GM23338 (cell line): Measurements from ENCODE around the gene FBXL17. TPM values are rescaled to one million over a fixed set of nuclear protein-coding genes. Genes with fewer than 3 reads are reported as not detected.

ENCODE experiments used
- ATAC-seq: fragments of 200-7000 bp; cut with Tn5 transposase; 3 replicates; pipeline ENCODE4 v1.9.1; 2020
- DNase-seq: peaks from one replicate; pipeline ENCODE4 v3.0.0-alpha.2; 2015; ENCODE audit warnings: low spot score
- H2AFZ ChIP-seq: fragments of 200-600 bp; sonication (generic); 2 replicates; pipeline ENCODE4 v1.8.0; 2016; ENCODE audit warnings: antibody characterized with exemption, mild to moderate bottlenecking, moderate library complexity
- H3F3A ChIP-seq: fragments of 200-600 bp; sonication (generic); replicated peaks from 2 replicates; pipeline ENCODE4 v1.8.0; 2017; ENCODE audit warnings: antibody characterized with exemption, mixed run types, low read depth
- H3K27ac ChIP-seq: fragments of 200-600 bp; sonication (generic); 2 replicates; pipeline ENCODE4 v1.6.1; 2016; ENCODE audit warnings: low read depth
- H3K27me3 ChIP-seq: fragments of 200-600 bp; sonication (generic); 2 replicates; pipeline ENCODE4 v1.8.0; 2016; ENCODE audit warnings: mild to moderate bottlenecking, mixed run types, moderate library complexity; ENCODE audit not compliant: insufficient read depth
- H3K36me3 ChIP-seq: fragments of 200-600 bp; sonication (generic); 2 replicates; pipeline ENCODE4 v1.8.0; 2016; ENCODE audit warnings: mild to moderate bottlenecking; ENCODE audit not compliant: insufficient read depth
- H3K4me1 ChIP-seq: fragments of 200-600 bp; sonication (generic); 2 replicates; pipeline ENCODE4 v1.8.0; 2016; ENCODE audit warnings: mild to moderate bottlenecking, moderate library complexity; ENCODE audit not compliant: insufficient read depth
- H3K4me2 ChIP-seq: fragments of 200-600 bp; sonication (generic); 2 replicates; pipeline ENCODE4 v1.7.1; 2017; ENCODE audit warnings: mixed run types
- H3K4me3 ChIP-seq: fragments of 200-600 bp; sonication (generic); 2 replicates; pipeline ENCODE4 v1.6.1; 2016; ENCODE audit warnings: mixed run types
- H3K79me2 ChIP-seq: fragments of 200-600 bp; sonication (generic); replicated peaks from 2 replicates; pipeline ENCODE4 v1.8.0; 2017; ENCODE audit warnings: mild to moderate bottlenecking; ENCODE audit not compliant: insufficient read depth
- H3K9me2 ChIP-seq: fragments of 200-600 bp; sonication (generic); 2 replicates; pipeline ENCODE4 v1.8.0; 2017; ENCODE audit not compliant: insufficient read depth
- H4K20me1 ChIP-seq: fragments of 200-600 bp; sonication (generic); replicated peaks from 2 replicates; pipeline ENCODE4 v1.8.0; 2017; ENCODE audit warnings: mild to moderate bottlenecking; ENCODE audit not compliant: insufficient read depth
- H3K27ac Mint-ChIP-seq: 2 replicates; pipeline ENCODE4 v1.8.0; 2020; ENCODE audit warnings: inconsistent platforms, mild to moderate bottlenecking, moderate library complexity, mixed read lengths
- H3K27me3 Mint-ChIP-seq: 3 replicates; pipeline ENCODE4 v1.8.0; 2022; ENCODE audit warnings: low read depth, mild to moderate bottlenecking, moderate library complexity, mixed read lengths, inconsistent platforms; ENCODE audit not compliant: insufficient read depth, poor library complexity
- H3K36me3 Mint-ChIP-seq: 3 replicates; pipeline ENCODE4 v1.8.0; 2021; ENCODE audit warnings: low read depth, mild to moderate bottlenecking, inconsistent platforms, moderate library complexity, mixed read lengths
- H3K4me1 Mint-ChIP-seq: 3 replicates; pipeline ENCODE4 v1.8.0; 2020; ENCODE audit warnings: mild to moderate bottlenecking, inconsistent platforms, mixed read lengths
- H3K4me3 Mint-ChIP-seq: 3 replicates; pipeline ENCODE4 v1.8.0; 2021; ENCODE audit warnings: moderate library complexity, mild to moderate bottlenecking, inconsistent platforms, mixed read lengths
- H3K9me3 Mint-ChIP-seq: 3 replicates; pipeline ENCODE4 v1.8.0; 2020; ENCODE audit warnings: moderate library complexity, mild to moderate bottlenecking, inconsistent platforms, mixed read lengths
- CREB1 ChIP-seq: fragments of 250-450 bp; sonication (Bioruptor Pico); IDR thresholded peaks from 2 replicates; pipeline ENCODE4 v1.5.0; 2020; ENCODE audit warnings: low read depth, mild to moderate bottlenecking, moderate library complexity
- EZH2 ChIP-seq: fragments of 200-600 bp; sonication (generic); IDR thresholded peaks from one replicate; pipeline ENCODE4 v1.8.0; 2017; ENCODE audit warnings: antibody characterized with exemption, mild to moderate bottlenecking, low read depth; ENCODE audit not compliant: unreplicated experiment
- EZH2phosphoT487 ChIP-seq: fragments of 200-600 bp; sonication (generic); IDR thresholded peaks from one replicate; pipeline ENCODE4 v1.8.1; 2018; ENCODE audit warnings: antibody characterized with exemption; ENCODE audit not compliant: unreplicated experiment
- JUNB ChIP-seq: IDR thresholded peaks from one replicate; pipeline ENCODE4 v1.6.1; 2016; ENCODE audit warnings: antibody characterized with exemption; ENCODE audit not compliant: unreplicated experiment
- NANOG ChIP-seq: IDR thresholded peaks from 2 replicates; pipeline ENCODE4 v1.6.1; 2016; ENCODE audit warnings: antibody characterized with exemption, borderline replicate concordance
- POLR2AphosphoS5 ChIP-seq: IDR thresholded peaks from 2 replicates; pipeline ENCODE4 v1.6.1; 2016; ENCODE audit warnings: antibody characterized with exemption, low read depth
- STAT1 ChIP-seq: IDR thresholded peaks from one replicate; pipeline ENCODE4 v1.6.1; 2016; ENCODE audit warnings: antibody characterized with exemption; ENCODE audit not compliant: unreplicated experiment
- ZNF114 ChIP-seq: fragments of 250-450 bp; sonication (Bioruptor Pico); IDR thresholded peaks from 2 replicates; pipeline ENCODE4 v1.5.0; 2020; ENCODE audit warnings: mild to moderate bottlenecking, moderate library complexity
- ZNF331 ChIP-seq: fragments of 250-450 bp; sonication (Bioruptor Pico); IDR thresholded peaks from 2 replicates; pipeline ENCODE4 v1.5.0; 2020; ENCODE audit warnings: low read depth, mild to moderate bottlenecking, moderate library complexity
- polyA plus RNA-seq: library from polyadenylated mRNA; unstranded; fragments of >200 nt; fragmentation: Nextera tagmentation; extraction: Ambion mirVana; gene quantifications from 2 replicates; pipeline ENCODE4 v1.2.1, GENCODE V29; 2016
- total RNA-seq: library from RNA; depleted of rRNA; stranded (reverse); fragments of >200 nt; shearing (Covaris generic); gene quantifications from 2 replicates; pipeline ENCODE4 v1.2.3, GENCODE V29; 2014
- TF ChIP-seq, protein P1 (sequence below), 2 experiments: fragments of 200-600 bp in 1 of 2; sonication (generic) in 1 of 2; conservative IDR thresholded peaks; 2 replicates each; pipeline versions ENCODE4 v1.5.1 to v1.6.1; 2016 to 2017; ENCODE audit warnings: antibody characterized with exemption in 2 of 2, low read depth in 2 of 2, mild to moderate bottlenecking in 2 of 2, moderate library complexity in 1 of 2
- TF ChIP-seq, protein P2 (sequence below): IDR thresholded peaks from 2 replicates; pipeline ENCODE4 v1.6.1; 2016; ENCODE audit warnings: antibody characterized with exemption
- TF ChIP-seq, protein P3 (sequence below): fragments of 250-450 bp; sonication (Bioruptor Pico); IDR thresholded peaks from 2 replicates; pipeline ENCODE4 v1.5.0; 2020; ENCODE audit warnings: mild to moderate bottlenecking, moderate library complexity

The FBXL17 gene
- total and polyA plus RNA-seq, 2 experiments from 2014 or later = 2.0 to 2.7 TPM

DNA sequence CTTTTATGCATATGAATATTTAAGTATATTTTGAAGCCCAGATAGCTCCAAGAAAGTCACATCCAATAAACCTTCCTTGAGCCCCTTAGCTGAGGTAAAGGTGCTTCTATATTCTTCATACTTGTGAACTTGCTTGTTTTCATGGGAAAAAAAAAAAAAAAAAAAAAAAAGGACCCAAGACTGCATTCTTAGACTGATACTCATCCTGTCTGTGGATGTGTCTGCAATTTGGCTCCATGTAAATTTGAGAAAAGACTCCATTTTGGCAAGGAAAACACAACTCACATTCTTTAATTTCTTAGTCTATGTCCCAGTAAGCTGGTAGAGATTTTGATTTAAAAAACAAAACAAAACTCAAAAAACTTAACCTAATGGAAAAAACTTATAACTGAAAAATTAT, 238.3 kb downstream of the FBXL17 start:
- no peak overlapping the region for H3K27ac Mint-ChIP-seq
- H3K27me3 Mint-ChIP-seq = no peaks in the 10 kb centered on the region
- Histone ChIP-seq H3K4me1 (no peaks in the 10 kb centered on the region), H3K36me3 (no peaks in the 10 kb centered on the region), H2AFZ (no peak overlapping the region), H4K20me1 (no peaks in the 10 kb centered on the region), H3K4me3 (no peak overlapping the region), H3K4me2 (no peak overlapping the region), H3F3A (no peaks in the 10 kb centered on the region), H3K9me2 (no peaks in the 10 kb centered on the region), H3K27me3 (no peaks in the 10 kb centered on the region), H3K79me2 (no peaks in the 10 kb centered on the region), H3K27ac (no peak overlapping the region)
- H3K4me1 Mint-ChIP-seq = no peaks in the 10 kb centered on the region
- ATAC-seq (no peak), DNase-seq (no peak)
- H3K4me3 Mint-ChIP-seq = no peak overlapping the region
- no peak for TF ChIP-seq STAT1
- TF ChIP-seq, protein P1, sequence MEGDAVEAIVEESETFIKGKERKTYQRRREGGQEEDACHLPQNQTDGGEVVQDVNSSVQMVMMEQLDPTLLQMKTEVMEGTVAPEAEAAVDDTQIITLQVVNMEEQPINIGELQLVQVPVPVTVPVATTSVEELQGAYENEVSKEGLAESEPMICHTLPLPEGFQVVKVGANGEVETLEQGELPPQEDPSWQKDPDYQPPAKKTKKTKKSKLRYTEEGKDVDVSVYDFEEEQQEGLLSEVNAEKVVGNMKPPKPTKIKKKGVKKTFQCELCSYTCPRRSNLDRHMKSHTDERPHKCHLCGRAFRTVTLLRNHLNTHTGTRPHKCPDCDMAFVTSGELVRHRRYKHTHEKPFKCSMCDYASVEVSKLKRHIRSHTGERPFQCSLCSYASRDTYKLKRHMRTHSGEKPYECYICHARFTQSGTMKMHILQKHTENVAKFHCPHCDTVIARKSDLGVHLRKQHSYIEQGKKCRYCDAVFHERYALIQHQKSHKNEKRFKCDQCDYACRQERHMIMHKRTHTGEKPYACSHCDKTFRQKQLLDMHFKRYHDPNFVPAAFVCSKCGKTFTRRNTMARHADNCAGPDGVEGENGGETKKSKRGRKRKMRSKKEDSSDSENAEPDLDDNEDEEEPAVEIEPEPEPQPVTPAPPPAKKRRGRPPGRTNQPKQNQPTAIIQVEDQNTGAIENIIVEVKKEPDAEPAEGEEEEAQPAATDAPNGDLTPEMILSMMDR (conservative IDR thresholded peaks at IDR 0.05; ENCODE audit: low read depth in 2 of 2) = no peak
- TF ChIP-seq, protein P2, sequence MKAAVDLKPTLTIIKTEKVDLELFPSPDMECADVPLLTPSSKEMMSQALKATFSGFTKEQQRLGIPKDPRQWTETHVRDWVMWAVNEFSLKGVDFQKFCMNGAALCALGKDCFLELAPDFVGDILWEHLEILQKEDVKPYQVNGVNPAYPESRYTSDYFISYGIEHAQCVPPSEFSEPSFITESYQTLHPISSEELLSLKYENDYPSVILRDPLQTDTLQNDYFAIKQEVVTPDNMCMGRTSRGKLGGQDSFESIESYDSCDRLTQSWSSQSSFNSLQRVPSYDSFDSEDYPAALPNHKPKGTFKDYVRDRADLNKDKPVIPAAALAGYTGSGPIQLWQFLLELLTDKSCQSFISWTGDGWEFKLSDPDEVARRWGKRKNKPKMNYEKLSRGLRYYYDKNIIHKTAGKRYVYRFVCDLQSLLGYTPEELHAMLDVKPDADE = no peak
- no peaks in the 10 kb centered on the region; the same call in 2 of the 3 replicates for H3K9me3 Mint-ChIP-seq
- no peaks in the 10 kb centered on the region for H3K36me3 Mint-ChIP-seq

DNA sequence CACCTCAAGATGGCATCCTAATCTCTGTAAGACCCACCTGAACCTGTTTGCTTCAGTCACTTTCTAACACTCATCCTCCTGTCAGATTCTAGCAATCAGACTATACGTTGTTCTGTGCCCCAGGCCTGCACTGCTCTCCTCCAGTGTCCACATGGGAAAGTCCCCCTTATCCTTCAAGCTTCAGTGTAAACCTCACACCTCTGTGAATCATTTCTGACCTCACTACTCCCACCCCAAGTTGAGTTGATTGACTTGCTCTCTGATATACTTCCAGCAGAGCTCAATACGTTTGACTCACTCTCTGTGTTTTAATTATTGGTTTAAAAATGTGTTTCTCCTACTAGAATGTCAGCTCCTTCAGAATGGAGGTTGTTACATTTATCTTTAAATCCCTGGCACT, 240.2 kb downstream of the FBXL17 start:
- H3K27me3 ChIP-seq = no peaks in the 10 kb centered on the region
- Mint-ChIP-seq H3K36me3 (no peaks in the 10 kb centered on the region), H3K27ac (no peak overlapping the region), H3K9me3 (no peaks in the 10 kb centered on the region; the same call in 2 of the 3 replicates), H3K4me1 (no peaks in the 10 kb centered on the region), H3K4me3 (no peak overlapping the region), H3K27me3 (no peaks in the 10 kb centered on the region)
- H3K9me2 ChIP-seq = no peaks in the 10 kb centered on the region
- ATAC-seq (no peak), DNase-seq (no peak)
- H3F3A ChIP-seq = no peaks in the 10 kb centered on the region
- H3K4me2 ChIP-seq = no peak overlapping the region
- H3K79me2 ChIP-seq = no peaks in the 10 kb centered on the region
- no peaks in the 10 kb centered on the region for H3K36me3 ChIP-seq
- H3K4me1 ChIP-seq = no peaks in the 10 kb centered on the region
- H3K27ac ChIP-seq = no peak overlapping the region
- no peak overlapping the region for H3K4me3 ChIP-seq
- no peak overlapping the region for H2AFZ ChIP-seq
- no peaks in the 10 kb centered on the region for H4K20me1 ChIP-seq
- no peak for TF ChIP-seq ZNF331 (CRISPR knock-in tag)
- TF ChIP-seq, protein P2 = no peak
- TF ChIP-seq, protein P3, sequence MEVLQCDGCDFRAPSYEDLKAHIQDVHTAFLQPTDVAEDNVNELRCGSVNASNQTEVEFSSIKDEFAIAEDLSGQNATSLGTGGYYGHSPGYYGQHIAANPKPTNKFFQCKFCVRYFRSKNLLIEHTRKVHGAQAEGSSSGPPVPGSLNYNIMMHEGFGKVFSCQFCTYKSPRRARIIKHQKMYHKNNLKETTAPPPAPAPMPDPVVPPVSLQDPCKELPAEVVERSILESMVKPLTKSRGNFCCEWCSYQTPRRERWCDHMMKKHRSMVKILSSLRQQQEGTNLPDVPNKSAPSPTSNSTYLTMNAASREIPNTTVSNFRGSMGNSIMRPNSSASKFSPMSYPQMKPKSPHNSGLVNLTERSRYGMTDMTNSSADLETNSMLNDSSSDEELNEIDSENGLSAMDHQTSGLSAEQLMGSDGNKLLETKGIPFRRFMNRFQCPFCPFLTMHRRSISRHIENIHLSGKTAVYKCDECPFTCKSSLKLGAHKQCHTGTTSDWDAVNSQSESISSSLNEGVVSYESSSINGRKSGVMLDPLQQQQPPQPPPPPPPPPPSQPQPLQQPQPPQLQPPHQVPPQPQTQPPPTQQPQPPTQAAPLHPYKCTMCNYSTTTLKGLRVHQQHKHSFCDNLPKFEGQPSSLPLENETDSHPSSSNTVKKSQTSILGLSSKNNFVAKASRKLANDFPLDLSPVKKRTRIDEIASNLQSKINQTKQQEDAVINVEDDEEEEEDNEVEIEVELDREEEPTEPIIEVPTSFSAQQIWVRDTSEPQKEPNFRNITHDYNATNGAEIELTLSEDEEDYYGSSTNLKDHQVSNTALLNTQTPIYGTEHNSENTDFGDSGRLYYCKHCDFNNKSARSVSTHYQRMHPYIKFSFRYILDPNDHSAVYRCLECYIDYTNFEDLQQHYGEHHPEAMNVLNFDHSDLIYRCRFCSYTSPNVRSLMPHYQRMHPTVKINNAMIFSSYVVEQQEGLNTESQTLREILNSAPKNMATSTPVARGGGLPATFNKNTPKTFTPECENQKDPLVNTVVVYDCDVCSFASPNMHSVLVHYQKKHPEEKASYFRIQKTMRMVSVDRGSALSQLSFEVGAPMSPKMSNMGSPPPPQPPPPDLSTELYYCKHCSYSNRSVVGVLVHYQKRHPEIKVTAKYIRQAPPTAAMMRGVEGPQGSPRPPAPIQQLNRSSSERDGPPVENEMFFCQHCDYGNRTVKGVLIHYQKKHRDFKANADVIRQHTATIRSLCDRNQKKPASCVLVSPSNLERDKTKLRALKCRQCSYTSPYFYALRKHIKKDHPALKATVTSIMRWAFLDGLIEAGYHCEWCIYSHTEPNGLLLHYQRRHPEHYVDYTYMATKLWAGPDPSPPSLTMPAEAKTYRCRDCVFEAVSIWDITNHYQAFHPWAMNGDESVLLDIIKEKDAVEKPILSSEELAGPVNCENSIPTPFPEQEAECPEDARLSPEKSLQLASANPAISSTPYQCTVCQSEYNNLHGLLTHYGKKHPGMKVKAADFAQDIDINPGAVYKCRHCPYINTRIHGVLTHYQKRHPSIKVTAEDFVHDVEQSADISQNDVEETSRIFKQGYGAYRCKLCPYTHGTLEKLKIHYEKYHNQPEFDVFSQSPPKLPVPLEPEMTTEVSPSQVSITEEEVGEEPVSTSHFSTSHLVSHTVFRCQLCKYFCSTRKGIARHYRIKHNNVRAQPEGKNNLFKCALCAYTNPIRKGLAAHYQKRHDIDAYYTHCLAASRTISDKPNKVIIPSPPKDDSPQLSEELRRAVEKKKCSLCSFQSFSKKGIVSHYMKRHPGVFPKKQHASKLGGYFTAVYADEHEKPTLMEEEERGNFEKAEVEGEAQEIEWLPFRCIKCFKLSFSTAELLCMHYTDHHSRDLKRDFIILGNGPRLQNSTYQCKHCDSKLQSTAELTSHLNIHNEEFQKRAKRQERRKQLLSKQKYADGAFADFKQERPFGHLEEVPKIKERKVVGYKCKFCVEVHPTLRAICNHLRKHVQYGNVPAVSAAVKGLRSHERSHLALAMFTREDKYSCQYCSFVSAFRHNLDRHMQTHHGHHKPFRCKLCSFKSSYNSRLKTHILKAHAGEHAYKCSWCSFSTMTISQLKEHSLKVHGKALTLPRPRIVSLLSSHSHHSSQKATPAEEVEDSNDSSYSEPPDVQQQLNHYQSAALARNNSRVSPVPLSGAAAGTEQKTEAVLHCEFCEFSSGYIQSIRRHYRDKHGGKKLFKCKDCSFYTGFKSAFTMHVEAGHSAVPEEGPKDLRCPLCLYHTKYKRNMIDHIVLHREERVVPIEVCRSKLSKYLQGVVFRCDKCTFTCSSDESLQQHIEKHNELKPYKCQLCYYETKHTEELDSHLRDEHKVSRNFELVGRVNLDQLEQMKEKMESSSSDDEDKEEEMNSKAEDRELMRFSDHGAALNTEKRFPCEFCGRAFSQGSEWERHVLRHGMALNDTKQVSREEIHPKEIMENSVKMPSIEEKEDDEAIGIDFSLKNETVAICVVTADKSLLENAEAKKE = no peak
- TF ChIP-seq ZNF114 (CRISPR knock-in tag) = no peak
- no peak for TF ChIP-seq JUNB
- TF ChIP-seq STAT1 = no peak
- no peak for TF ChIP-seq EZH2phosphoT487
- TF ChIP-seq CREB1 (CRISPR knock-in tag) = no peak
- no peak for TF ChIP-seq NANOG
- no peak for TF ChIP-seq EZH2
- TF ChIP-seq POLR2AphosphoS5 = no peak
